GM18873 (cell line): ENCODE measurements around the gene SLC23A3.
"Not testable (repeated sequence)": the region's sequence is repeated elsewhere in the genome, so short reads cannot be mapped to it uniquely, and the experiment has no call there.

Experiments used
- ATAC-seq: cut with Tn5 transposase; IDR thresholded peaks from one replicate; pipeline ENCODE4 v1.9.1; 2021; ENCODE audit warnings: mild to moderate bottlenecking, moderate library complexity, moderate number of reproducible peaks; ENCODE audit not compliant: unreplicated experiment, low FRiP score

The SLC23A3 gene

DNA sequence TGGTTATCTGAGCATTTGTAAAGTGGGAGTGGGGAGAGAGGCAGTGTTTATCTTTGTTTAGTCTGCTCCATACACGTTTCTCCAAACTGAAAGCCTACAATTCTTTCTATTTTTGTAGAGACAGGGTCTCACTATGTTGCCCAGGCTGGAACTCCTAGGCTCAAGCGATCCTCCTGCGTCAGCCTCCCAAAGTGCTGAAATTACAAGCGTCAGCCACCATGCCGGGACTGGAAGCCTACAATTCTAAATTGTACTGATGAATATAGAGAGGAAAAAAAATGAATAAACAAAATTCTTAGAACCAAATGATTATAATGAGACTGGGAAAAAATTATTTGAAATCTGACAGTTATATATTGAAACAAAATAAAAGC is 35.3 kb upstream of the SLC23A3 start:
- no peak for ATAC-seq

DNA sequence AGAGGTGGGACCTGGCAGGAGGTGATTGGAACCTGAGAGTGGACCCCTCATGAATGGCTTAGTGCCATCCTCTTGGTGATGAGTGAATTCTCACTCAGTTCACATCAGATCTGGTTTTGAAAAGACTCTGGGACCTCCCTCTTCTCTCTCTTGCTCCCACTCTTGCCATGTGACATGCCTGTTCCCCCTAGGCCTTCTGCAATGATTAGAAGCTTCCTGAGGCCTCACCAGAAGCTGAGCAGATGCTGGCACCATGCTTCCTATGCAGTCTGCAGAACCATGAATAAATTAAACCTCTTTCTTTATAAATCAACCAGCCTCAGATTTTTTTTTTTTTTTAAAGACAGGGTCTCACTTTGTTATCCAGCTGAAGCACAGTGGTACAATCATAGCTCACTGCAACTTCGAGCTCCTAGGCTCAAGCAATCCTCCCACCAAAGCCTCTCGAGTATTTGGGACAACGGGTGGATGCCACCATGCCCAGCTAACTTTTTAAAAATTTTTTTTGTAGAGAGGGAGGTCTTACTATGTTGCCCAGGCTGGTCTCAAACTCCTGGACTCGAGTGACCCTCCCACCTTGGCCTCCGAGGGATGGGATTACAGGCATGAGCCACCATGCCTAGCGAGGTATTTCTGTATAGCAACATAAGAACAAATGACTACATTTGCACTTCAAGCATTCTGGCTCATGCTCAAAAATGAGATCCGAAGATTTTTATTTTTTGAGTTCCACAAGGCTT is 34.8 kb upstream of the SLC23A3 start:
- no peak for ATAC-seq

DNA sequence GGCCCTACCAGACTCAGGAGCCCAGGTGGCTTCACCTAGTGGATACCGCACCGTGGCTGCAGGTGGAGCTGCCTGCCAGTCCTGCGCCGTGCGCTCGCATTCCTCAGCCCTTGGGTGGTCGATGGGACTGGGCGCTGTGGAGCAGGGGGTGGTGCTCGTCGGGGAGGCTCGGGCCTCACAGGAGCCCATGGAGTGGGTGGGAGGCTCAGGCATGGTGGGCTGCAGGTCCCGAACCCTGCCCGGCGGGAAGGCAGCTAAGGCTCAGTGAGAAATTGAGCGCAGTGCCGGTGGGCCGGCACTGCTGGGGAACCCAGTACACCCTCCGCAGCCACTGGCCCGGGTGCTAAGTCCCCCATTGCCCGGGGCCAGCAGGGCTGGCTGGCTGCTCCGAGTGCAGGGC is 31.5 kb upstream of the SLC23A3 start:
- ATAC-seq: not testable (repeated sequence)

DNA sequence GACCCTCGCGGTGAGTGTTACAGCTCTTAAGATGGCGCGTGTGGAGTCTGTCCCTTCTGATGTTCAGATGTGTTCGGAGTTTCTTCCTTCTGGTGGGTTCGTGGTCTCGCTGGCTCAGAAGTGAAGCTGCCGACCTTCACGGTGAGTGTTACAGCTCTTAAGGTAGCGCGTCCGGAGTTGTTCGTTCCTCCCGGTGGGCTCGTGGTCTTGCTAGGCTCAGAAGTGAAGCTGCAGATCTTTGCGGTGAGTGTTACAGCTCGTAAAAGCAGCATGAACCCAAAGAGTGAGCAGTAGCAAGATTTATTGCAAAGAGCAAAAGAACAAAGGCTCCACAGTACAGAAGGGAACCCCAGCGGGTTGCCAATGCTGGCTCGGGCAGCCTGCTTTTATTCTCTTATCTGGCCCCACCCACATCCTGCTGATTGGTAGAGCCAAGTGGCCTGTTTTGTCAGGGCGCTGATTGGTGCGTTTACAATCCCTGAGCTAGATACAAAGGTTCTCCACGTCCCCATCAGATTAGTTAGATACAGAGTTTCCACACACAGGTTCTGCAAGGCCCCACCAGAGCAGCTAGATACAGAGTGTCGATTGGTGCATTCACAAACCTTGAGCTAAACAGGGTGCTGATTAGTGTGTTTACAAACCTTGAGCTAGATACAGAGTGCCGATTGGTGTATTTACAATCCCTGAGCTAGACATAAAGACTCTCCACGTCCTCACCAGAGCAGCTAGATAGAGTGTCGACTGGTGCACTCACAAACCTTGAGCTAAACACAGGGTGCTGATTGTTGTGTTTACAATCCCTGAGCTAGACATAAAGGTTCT is 30.9 kb upstream of the SLC23A3 start:
- not testable (repeated sequence) for ATAC-seq

DNA sequence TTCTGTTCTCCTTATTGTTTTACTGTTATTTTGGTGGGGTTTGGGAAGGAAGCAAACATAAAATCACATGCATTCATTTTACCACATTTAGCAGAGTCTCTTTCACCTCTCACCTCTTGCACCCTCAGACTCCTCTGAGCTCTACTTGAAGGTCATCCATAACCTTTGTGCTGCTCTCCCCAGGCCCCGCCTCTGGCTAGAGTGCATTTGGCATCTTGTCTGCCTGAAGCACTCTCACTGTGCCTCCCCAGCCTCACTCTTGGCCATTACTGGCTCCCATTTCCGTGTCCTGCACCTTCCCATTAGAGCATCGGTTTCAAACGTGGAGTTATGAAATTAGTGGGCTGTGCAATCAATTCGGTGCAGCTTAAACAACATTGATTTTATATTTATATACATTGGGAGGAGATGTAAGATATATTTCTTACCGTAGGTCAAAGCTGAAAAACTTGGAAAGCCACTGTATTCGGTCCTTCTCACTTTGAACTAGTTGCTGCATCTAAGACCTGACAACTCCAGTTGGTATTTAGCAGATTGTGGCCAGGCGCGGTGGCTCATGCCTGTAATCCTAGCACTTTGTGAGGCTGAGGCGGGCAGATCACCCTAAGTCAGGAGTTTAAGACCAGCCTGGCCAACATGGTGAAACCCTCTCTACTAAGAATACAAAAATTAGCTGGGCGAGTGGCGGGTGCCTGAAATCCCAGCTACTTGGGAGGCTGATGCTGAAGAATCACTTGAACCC is 29.8 kb upstream of the SLC23A3 start:
- ATAC-seq: no peak

DNA sequence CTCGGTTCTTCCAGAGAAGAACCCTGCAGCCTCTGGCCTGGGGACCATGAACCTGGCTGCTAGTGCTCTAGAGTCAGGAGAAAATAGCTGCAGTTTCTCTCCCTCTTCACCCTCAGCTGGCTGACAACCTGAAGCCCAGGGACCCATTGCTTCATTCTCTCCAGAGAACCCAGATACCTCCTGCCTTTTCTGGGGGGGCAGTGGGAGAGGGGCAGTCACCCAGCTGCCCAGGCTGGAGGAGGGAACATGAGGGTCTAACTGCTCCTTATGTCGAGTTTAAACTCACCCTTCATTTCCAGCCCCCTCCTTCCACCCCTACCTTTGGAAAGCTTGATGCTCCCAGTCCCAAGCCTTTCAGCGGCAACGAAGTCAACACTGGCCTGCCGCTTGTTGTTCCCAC is 29.1 kb upstream of the SLC23A3 start:
- no peak for ATAC-seq

DNA sequence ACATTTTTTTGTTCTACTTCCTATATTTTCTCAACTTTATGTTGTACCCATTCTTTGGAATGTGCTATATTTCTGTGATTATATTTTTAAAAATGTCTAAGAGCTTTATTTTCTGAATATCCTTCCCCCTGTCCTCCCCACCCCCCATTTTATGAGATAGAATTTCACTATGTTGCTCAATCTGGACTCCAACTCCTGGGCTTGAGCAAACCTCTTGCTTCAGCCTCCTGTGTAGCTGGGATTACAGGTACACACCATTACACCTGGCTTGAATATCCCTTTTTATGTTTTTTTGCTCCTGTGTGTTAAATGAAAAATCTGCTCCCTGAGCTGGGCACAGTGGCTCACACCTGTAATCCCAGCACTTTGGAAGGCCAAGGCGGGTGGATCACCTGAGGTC is 27.6 kb upstream of the SLC23A3 start:
- ATAC-seq: no peak

DNA sequence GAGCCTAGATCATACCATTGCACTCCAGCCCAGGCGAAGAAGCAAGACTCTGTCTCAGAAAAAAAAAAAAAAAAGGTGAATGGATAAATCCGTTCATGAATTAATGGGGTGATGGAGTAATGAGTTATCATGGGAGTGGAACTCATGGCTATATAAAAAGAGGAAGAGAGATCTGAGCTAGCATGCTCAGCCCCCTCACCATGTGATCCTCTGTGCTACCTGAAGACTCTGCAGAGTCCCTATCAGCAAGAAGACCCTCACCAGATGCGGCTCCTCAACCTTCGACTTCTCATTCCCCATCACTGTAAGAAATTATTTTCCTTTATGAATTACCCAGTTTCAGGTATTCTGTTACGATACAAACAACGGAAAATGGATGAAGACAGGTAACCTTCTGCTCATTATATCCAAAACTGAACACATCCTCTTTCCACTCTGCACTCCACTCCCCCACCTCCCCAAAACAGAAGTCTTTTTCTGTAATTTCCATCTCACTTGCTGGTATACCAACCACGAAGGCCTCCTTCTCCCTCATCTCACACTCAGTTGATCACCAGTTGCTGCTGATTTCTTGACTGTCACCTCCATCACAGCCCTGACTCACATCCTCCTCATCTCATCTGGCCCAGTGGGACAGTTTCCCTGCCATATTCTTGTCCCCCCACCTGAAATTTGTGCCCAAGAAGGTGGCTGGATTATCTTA is 17.1 kb upstream of the SLC23A3 start:
- ATAC-seq: no peak

DNA sequence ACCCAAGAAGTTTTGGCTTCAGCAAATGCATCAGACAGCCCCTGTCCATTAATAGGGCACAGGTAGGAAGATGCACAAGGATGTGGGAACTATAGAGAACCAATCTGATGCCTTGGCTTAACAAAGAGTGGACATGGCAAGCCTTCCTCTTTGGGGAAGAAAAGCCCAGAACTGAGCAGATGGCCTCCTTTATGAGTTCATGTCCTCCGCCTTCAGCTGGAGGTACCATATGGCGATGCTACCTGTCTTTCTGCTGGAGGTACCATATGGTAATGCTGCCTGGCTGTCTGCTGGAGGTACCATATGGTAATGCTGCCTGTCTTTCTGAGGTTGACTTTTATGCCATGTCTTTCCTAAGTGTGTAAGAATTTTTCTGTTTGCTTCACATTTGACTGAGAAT is 14.3 kb upstream of the SLC23A3 start:
- ATAC-seq: no peak

DNA sequence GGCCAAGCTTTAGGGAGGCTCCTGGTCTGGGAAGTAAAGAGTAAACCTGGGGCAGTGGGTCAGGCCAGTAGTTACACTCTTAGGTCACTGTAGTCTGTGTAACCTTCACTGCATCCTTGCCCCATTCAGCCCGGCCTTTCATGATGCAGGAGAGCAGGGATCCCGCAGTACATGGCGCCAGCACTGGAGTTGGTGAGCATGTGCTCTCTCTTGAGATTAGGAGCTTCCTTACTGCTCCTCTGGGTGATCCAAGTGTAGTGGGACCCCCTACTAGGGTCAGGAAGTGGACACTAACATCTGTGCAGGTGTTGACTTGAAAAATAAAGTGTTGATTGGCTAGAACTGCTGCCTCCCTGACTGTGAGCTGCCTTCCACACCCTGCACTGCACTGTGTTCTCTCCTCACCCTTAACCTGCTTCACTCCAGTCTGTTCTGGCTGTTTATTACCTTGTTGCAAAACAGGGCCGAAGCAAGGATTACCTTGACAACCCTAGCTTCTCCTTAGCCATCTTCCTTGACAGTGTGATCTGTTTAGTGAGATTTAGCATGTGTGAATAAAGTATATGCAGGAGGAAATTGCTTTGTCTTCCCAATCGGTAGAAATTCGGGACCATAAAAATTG is 13.4 kb upstream of the SLC23A3 start:
- no peak for ATAC-seq

DNA sequence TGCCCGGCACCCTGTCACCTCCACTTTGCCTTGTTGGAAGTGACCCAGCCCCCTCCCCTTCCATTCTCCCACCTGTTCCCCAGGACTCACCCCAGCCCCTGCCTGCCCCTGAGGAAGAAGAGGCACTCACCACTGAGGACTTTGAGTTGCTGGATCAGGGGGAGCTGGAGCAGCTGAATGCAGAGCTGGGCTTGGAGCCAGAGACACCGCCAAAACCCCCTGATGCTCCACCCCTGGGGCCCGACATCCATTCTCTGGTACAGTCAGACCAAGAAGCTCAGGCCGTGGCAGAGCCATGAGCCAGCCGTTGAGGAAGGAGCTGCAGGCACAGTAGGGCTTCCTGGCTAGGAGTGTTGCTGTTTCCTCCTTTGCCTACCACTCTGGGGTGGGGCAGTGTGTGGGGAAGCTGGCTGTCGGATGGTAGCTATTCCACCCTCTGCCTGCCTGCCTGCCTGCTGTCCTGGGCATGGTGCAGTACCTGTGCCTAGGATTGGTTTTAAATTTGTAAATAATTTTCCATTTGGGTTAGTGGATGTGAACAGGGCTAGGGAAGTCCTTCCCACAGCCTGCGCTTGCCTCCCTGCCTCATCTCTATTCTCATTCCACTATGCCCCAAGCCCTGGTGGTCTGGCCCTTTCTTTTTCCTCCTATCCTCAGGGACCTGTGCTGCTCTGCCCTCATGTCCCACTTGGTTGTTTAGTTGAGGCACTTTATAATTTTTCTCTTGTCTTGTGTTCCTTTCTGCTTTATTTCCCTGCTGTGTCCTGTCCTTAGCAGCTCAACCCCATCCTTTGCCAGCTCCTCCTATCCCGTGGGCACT is 12.7 kb upstream of the SLC23A3 start:
- ATAC-seq: no peak

DNA sequence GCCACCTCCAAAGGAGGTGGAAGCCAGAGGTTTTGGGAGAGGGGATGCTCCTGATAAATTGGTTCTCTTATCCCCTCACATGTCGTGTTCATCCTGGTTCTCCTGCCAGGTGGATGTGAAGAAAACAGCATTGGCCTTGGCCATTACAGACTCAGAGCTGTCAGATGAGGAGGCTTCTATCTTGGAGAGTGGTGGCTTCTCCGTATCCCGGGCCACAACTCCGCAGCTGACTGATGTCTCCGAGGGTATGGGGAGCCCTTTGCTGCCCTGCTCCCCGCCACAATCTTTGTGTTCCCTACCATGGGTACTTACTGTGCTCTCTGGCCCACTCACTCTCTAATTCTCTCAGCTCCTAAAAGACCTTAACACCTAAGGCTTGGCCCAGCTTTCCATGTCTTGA is 11.7 kb upstream of the SLC23A3 start:
- ATAC-seq: no peak

DNA sequence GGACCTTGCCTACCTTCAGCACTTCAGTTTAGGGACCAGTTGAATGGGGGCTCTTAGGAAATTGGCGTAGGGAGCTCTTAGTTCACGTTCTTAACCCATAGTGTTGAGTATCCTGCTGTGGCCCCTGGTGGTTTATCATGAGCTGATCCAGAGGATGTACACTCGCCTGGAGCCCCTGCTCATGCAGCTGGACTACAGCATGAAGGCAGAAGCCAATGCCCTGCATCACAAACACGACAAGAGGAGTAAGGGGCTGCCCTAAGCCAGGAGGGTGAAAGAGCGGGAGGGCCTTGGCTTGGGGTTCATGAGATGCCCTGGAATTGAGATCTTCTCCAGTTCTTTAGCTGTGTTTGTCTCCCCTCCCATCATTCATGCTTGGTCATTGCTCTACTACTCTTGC is 11.1 kb upstream of the SLC23A3 start:
- no peak for ATAC-seq

DNA sequence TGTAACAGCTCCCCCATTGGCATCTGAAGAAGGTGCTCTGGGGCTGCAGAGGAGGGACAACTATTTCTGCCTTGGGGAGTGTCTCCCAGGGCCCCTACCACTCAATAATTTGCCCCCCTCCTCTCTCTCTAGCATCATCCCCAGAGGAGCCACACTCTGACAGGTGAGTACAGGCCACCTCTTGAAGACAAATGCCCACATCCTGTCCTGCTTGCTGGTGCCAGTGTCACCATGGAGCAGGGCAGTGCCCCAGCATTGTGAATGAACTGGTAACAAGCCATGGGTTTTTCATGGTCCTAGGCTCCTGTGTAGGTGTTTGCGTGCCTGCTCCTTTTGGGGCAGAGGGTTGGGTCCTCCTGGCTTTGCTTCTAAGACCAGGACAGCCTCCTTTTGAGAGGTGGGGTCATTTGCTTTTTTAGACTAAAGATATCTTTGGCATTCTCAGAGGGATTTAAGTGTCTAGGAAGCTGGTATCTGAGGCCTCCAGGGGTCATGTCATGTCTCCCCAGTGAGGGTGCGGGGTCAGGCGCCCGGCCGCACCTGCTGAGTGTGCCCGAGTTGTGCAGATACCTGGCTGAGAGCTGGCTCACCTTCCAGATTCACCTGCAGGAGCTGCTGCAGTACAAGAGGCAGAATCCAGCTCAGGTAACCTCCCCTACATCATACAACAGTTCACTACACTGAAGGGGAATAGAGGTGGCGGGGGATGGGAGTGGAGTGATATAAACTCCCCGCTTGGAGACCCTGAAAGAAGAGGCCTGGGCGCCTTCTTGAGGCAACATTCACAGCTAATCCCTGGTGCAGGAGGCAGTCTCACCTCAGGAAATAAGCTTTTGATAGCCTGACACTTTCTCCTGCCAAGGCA is 10.0 kb upstream of the SLC23A3 start:
- no peak for ATAC-seq

DNA sequence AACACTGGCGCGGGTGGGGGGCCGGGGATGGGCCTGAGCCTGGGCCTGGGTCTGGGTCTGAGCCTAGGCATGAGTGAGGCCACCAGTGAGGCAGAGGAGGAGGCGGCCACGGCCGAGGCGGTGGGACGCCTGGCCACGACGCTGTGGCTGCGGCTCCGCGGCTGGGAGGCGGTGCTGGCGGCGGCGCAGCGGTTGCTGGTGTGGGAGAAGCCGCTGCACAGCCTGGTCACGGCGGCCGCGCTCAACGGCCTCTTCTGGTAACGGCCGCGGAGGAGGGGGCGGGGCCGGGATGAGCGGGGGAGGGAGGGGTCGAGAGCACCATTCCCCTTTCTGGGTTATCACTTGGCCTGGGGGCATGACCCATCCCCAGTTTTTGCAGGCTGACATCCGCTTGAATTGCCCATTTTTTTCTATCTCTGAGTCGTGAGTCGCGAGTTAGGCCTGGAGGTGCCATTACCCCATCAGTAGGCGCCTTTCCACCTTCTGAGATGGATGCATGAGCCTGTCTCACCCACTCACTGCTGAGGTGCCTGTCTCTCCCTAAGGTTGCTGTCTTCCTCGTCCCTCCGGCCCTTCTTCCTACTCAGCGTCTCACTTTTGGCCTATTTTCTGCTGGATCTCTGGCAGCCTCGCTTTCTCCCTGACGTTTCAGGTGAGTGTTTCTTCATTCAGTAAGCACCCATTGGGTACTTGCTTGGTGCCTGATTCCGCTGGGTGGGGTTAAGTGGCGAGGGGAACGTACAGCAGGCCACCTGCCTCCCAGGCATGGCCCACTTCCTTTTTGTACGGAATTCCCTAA is 8.7 kb upstream of the SLC23A3 start:
- peak; percentile 5 for ATAC-seq

DNA sequence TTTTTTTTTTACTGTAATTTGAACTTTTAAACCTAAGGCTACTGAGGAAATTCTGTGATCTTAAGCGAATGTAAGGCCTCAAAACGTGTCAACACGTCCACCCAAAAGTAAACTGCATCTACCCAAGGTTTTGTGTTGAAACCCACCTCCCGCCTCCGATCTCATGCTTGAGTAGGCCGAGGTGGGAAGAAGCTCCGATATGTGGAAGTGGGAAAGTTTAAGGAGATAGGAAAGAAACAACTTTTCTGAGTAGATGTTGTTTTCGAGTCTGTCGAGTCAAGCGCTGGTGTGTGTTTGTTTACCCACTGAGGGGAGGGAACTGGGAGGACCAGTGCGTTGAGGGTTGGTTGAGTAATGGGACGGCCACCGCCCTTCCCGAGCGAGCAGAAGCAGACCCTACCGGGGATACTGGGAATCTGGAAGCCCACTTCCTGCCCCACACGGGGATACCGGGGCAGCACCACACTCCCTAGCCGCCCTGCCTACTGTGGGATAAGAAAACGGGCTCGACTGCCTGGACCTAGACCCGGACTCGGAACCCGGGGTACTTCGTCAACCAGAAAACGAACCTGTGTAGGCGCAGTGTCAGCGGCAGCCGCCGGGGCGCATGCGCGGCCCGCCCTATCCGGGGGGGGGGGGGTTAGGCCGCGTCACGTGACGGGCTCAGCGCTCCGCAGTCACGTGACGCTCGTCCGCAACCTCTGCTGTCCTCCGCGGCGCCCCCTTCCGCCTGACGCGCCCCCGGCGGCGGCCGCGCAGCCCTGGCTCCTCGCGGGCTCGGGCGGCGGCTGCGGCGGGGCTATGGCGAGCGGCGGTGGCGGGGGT is 7.9 kb upstream of the SLC23A3 start, which contains the start of gene RETREG2:
Gene RETREG2, plus strand, starts transcription at position 724 of the 825 bp plus-strand sequence. Its CDS starts 78 bp downstream, at position 802.
- ATAC-seq: peak; percentile 28
